Suprapubic skin (tissue), 4 donors: Measurements from ENCODE around the gene GNLY. TPM values are rescaled to one million over a fixed set of nuclear protein-coding genes. Genes with fewer than 3 reads are reported as not detected.
"Not testable (repeated sequence)": the region's sequence is repeated elsewhere in the genome, so short reads cannot be mapped to it uniquely, and the experiment has no call there.

Experiments used
- DNase-seq, 2 donors: peaks; one replicate each; pipeline ENCODE4 v3.0.0-alpha.2; 2019; ENCODE audit warnings: low spot score in 2 of 2
- H3K27ac ChIP-seq: fragments of 200-600 bp; sonication (generic); one replicate; pipeline ENCODE4 v1.5.1; 2019
- H3K27me3 ChIP-seq: fragments of 200-600 bp; sonication (generic); one replicate; pipeline ENCODE4 v1.5.1; 2019
- H3K36me3 ChIP-seq: fragments of 200-600 bp; sonication (generic); one replicate; pipeline ENCODE4 v1.5.1; 2019
- H3K4me1 ChIP-seq: fragments of 200-600 bp; sonication (generic); one replicate; pipeline ENCODE4 v1.5.1; 2019
- H3K4me3 ChIP-seq: fragments of 200-600 bp; sonication (generic); one replicate; pipeline ENCODE4 v1.5.1; 2019; ENCODE audit warnings: mild to moderate bottlenecking
- H3K9me3 ChIP-seq: fragments of 200-600 bp; sonication (generic); one replicate; pipeline ENCODE4 v1.5.1; 2019
- EP300 ChIP-seq: sonication (generic); formaldehyde crosslinking; IDR thresholded peaks from one replicate; pipeline ENCODE4 v1.6.1; 2017; ENCODE audit warnings: antibody characterized with exemption
- POLR2A ChIP-seq, 2 donors: fragments of 450-650 bp; IDR thresholded peaks; one replicate each; pipeline ENCODE4 v1.6.1; 2017; ENCODE audit warnings: antibody characterized with exemption in 2 of 2, mild to moderate bottlenecking in 2 of 2, moderate library complexity in 2 of 2
- POLR2AphosphoS5 ChIP-seq, 3 donors: sonication (generic); formaldehyde crosslinking; IDR thresholded peaks; one replicate each; pipeline ENCODE4 v1.6.1; 2017; ENCODE audit warnings: antibody characterized with exemption in 3 of 3
- WGBS: methylation state at CpG from one replicate; pipeline ENCODE4 v1.1.5; 2018; 5-methylcytosine and 5-hydroxymethylcytosine counted together
- total RNA-seq, 4 donors: library from RNA; depleted of rRNA; stranded (reverse); fragments of >200 nt; gene quantifications; one replicate each; pipeline ENCODE4 v1.1.0, GENCODE V29; 2016
- TF ChIP-seq, protein P1 (sequence below), 2 donors: fragments of 200-600 bp in 1 of 2; fragments of 450-650 bp in 1 of 2; sonication (generic) in 1 of 2; IDR thresholded peaks; one replicate each; pipeline ENCODE4 v1.5.1; 2016 to 2019; ENCODE audit warnings: antibody characterized with exemption in 2 of 2, mild to moderate bottlenecking in 1 of 2, moderate library complexity in 1 of 2

The GNLY gene
- total RNA-seq, 4 donors from 2014 or later: 1.6 to 4.8 (median 1.9) TPM; not detected in 1

DNA sequence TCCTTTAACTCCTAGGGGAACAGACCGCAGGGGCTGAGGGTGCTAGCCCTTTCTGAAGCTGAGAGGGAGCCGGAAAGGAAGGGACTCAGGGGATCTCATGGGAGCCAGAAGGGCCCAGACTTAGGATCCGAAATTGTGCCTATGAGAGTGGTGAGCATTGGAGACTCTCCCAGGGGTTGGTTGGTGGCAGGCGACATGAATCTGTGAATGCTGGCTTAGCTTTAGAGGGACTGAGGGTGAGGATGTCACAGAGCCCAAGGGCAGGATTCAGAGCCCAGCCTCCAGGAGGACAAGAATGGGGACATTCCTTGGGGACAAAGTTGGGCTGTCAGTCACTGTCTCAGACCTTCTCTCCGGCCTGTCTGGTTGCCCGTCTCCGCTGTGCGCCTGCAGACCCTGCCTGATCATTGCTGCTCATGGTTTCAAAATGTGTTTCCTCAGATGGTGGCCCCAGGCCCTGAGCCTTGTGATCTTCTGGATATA is 17.5 kb downstream of the GNLY start:
- 79% methylated on average over 6 of the region's 8 CpGs for WGBS
- H3K4me1 ChIP-seq: peaks cover 68% of the 10 kb centered on the region
- no peaks in the 10 kb centered on the region for H3K36me3 ChIP-seq
- H3K27me3 ChIP-seq: no peaks in the 10 kb centered on the region
- no peak for DNase-seq
- peak overlapping the region; percentile 89 for H3K27ac ChIP-seq
- peak overlapping the region; percentile 4 for H3K4me3 ChIP-seq
- no peaks in the 10 kb centered on the region for H3K9me3 ChIP-seq
- TF ChIP-seq EP300 (no peak), POLR2A (IDR thresholded peaks at IDR 0.05) (no peak), POLR2AphosphoS5 (IDR thresholded peaks at IDR 0.05) (no peak)
- TF ChIP-seq, protein P1, sequence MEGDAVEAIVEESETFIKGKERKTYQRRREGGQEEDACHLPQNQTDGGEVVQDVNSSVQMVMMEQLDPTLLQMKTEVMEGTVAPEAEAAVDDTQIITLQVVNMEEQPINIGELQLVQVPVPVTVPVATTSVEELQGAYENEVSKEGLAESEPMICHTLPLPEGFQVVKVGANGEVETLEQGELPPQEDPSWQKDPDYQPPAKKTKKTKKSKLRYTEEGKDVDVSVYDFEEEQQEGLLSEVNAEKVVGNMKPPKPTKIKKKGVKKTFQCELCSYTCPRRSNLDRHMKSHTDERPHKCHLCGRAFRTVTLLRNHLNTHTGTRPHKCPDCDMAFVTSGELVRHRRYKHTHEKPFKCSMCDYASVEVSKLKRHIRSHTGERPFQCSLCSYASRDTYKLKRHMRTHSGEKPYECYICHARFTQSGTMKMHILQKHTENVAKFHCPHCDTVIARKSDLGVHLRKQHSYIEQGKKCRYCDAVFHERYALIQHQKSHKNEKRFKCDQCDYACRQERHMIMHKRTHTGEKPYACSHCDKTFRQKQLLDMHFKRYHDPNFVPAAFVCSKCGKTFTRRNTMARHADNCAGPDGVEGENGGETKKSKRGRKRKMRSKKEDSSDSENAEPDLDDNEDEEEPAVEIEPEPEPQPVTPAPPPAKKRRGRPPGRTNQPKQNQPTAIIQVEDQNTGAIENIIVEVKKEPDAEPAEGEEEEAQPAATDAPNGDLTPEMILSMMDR (IDR thresholded peaks at IDR 0.05): no peak

DNA sequence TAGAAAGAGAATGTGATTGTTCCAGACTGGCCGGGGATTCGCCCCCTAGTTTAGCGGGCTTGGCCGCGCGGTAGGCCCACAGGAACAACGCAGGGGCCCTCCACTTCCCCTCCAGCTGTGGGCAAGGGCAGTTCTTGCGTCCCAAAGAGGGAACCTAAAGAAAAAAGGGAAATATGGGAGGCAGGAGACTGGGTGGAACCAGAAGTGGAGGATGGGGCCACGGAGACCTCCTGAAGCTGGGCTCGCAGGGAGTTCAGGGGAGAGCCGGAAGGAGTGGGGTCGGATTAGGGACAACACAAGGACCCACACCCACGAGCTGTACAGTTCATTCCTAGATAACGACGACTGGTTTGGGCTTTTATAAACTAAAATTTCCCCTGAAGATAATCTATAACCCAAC is 18.2 kb downstream of the GNLY start:
- 80% methylated on average over 15 of the region's 15 CpGs for WGBS
- Histone ChIP-seq H3K36me3 (no peaks in the 10 kb centered on the region), H3K27ac (peak overlapping the region; percentile 89), H3K9me3 (no peaks in the 10 kb centered on the region), H3K4me3 (no peak overlapping the region), H3K27me3 (no peaks in the 10 kb centered on the region), H3K4me1 (peaks cover 61% of the 10 kb centered on the region)
- TF ChIP-seq, protein P1 (IDR thresholded peaks at IDR 0.05): no peak
- TF ChIP-seq POLR2A (IDR thresholded peaks at IDR 0.05) (no peak), POLR2AphosphoS5 (IDR thresholded peaks at IDR 0.05) (no peak), EP300 (no peak)
- no peak for DNase-seq

DNA sequence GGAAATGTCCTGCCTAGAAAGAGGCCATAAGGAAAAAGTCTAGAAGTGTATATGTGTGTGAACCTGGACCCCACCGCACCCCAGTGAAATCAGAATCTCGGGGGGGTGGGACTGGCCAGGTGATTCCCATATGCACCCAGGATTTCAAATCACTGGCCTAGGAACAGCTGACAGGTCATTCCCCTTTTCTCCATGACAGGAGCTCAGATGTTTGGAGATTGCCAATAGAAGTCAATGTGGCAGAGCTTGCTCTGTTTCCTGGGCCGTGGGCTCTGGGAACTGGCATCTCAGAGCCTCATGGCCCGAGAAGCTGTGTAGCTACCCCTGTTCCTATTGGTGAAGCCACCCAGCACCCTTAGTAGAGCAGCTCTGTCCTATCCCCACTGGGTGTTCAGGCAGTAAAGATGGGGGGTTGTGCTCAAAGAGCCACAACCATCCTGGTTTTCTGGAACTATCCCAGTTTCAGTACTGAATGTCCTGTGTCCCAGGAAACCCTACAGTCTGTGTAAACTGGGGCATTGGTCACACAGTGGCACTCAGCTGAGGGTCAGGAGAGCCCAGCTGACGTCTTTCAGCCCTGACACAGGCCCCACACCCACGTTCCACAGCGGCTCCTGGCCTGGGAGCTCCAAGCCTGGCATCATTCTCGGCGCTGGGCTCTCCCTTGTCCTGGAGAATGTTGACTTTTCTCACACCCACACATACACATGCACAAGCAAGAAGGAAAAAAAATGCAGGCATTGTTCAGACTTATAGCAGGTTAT is 18.9 kb downstream of the GNLY start:
- DNase-seq: no peak
- no peak for TF ChIP-seq POLR2AphosphoS5 (IDR thresholded peaks at IDR 0.05)
- TF ChIP-seq EP300: no peak
- no peak for TF ChIP-seq POLR2A (IDR thresholded peaks at IDR 0.05)
- TF ChIP-seq, protein P1 (IDR thresholded peaks at IDR 0.05): no peak
- Histone ChIP-seq H3K27ac (peak overlapping the region; percentile 89), H3K4me1 (peaks cover 57% of the 10 kb centered on the region), H3K27me3 (no peaks in the 10 kb centered on the region), H3K9me3 (no peaks in the 10 kb centered on the region), H3K36me3 (no peaks in the 10 kb centered on the region), H3K4me3 (no peak overlapping the region)
- 64% methylated on average over 8 of the region's 9 CpGs for WGBS

DNA sequence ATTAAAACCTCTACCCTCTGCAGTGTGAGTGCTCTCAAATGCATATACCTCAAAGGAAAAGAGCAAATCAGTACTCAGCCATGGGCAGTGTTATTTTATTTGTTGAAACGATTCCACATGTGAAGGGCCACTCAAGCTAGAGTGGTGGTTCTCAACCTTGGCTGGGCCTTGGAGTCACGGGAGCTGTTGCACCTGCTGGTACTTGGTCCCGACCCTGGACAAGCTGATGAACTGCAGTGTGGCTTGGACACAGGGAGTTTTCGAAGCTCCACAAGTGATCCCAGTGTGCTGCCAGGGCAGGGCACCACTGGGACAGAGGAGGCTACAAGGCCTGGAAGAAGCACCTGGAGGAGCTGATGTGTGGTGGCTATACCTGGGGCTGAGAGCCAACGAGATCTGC is 19.7 kb downstream of the GNLY start:
- peaks cover 53% of the 10 kb centered on the region for H3K4me1 ChIP-seq
- H3K36me3 ChIP-seq: no peaks in the 10 kb centered on the region
- WGBS: 94% methylated on average over 5 of the region's 5 CpGs
- H3K4me3 ChIP-seq: no peak overlapping the region
- no peaks in the 10 kb centered on the region for H3K27me3 ChIP-seq
- H3K27ac ChIP-seq: peak overlapping the region; percentile 23
- no peaks in the 10 kb centered on the region for H3K9me3 ChIP-seq
- DNase-seq: no peak
- no peak for TF ChIP-seq EP300

DNA sequence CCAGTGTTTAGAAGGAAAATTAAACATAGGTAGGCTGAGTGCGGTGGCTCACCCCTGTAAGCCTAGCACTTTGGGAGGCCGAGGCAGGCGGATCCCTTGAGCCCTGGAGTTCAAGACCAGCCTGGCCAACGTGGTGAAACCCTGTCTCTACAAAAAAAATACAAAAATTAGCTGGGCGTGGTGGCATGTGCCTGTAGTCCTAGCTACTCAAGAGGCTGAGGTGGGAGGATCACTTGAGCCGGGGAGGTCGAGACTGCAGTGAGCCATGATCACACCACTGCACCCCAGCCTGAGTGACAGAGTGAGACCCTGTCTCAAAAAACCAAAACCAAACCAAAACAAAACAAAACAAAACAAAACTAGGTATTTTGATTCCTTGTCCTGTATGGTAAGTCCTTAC is 20.3 kb downstream of the GNLY start:
- H3K36me3 ChIP-seq, H3K4me3 ChIP-seq, DNase-seq, H3K27ac ChIP-seq, H3K9me3 ChIP-seq, H3K27me3 ChIP-seq: not testable (repeated sequence)
- WGBS: 87% methylated on average over 7 of the region's 7 CpGs
- peaks cover 47% of the 10 kb centered on the region for H3K4me1 ChIP-seq

DNA sequence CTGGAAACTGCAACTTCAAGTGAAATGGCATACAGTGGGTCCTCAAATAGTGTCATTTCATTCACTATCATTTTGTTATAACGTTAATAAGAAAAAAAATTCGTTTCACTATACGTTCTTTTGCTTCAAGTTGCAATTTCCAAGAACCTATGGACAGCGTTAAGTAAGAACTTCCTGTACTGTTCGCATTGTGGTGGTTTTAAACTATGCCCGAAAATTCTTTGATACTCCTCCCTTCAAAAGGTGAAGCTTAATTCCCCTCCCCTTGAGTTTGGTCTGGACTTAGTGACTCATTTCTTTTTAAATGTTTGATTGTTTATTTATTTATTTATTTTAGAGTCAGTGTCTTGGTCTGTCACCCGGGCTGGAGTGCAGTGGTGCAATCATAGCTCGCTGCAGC is 20.7 kb downstream of the GNLY start:
- Histone ChIP-seq H3K4me1 (peaks cover 43% of the 10 kb centered on the region), H3K36me3 (no peaks in the 10 kb centered on the region), H3K4me3 (no peak overlapping the region), H3K9me3 (no peaks in the 10 kb centered on the region), H3K27ac (no peak overlapping the region), H3K27me3 (no peaks in the 10 kb centered on the region)
- TF ChIP-seq POLR2AphosphoS5 (IDR thresholded peaks at IDR 0.05): no peak
- TF ChIP-seq, protein P1 (IDR thresholded peaks at IDR 0.05): no peak
- no peak for DNase-seq
- 82% methylated on average over 8 of the region's 8 CpGs for WGBS
